GM06990 (cell line): ENCODE data around the gene ZNF79.

ENCODE experiments used
- DNase-seq: peaks from one replicate; pipeline ENCODE4 v3.0.0-alpha.2; 2011; ENCODE audit not compliant: insufficient read length; ENCODE audit errors: extremely low read depth
- H3K27me3 ChIP-seq: replicated peaks from 2 replicates; pipeline ENCODE4 v1.6.0; 2011; ENCODE audit warnings: low read length; ENCODE audit not compliant: control insufficient read depth, insufficient read depth
- H3K36me3 ChIP-seq: 2 replicates; pipeline ENCODE4 v1.5.1; 2011; ENCODE audit warnings: low read length; ENCODE audit not compliant: control insufficient read depth, insufficient read depth
- H3K4me3 ChIP-seq: replicated peaks from 2 replicates; pipeline ENCODE4 v1.5.1; 2011; ENCODE audit warnings: low read depth, mild to moderate bottlenecking, control low read depth, low read length
- CTCF ChIP-seq: IDR thresholded peaks from 2 replicates; pipeline ENCODE4 v1.5.1; 2011; ENCODE audit warnings: low read length, control low read depth, mild to moderate bottlenecking, inconsistent platforms; ENCODE audit not compliant: insufficient read depth, poor library complexity, severe bottlenecking

The ZNF79 gene

GRCh38 chr9:127446713-127447415 is 22.7 kb downstream of the ZNF79 start:
- no peak for DNase-seq
- peaks cover 46% of the 10 kb centered on the region for H3K36me3 ChIP-seq
- no peak overlapping the region for H3K4me3 ChIP-seq
- no peak for TF ChIP-seq CTCF
- H3K27me3 ChIP-seq: no peaks in the 10 kb centered on the region

- Histone ChIP-seq H3K36me3 (peaks cover 43% of the 10 kb centered on the region), H3K4me3 (no peak overlapping the region), H3K27me3 (no peaks in the 10 kb centered on the region)
- DNase-seq: no peak
- no peak for TF ChIP-seq CTCF
These were observed 23.4 kb downstream of the ZNF79 start for GRCh38 chr9:127447416-127448111.

- no peak for DNase-seq
- peaks cover 43% of the 10 kb centered on the region for H3K36me3 ChIP-seq
- no peaks in the 10 kb centered on the region for H3K27me3 ChIP-seq
- peak overlapping the region; percentile 95 for H3K4me3 ChIP-seq
- TF ChIP-seq CTCF: no peak
These were observed 24.1 kb downstream of the ZNF79 start for GRCh38 chr9:127448112-127448805.

GRCh38 chr9:127449332-127449966 is 25.3 kb downstream of the ZNF79 start:
- Histone ChIP-seq H3K4me3 (peak overlapping the region; percentile 95), H3K27me3 (no peaks in the 10 kb centered on the region), H3K36me3 (peaks cover 38% of the 10 kb centered on the region)
- no peak for TF ChIP-seq CTCF
- DNase-seq: no peak

- peaks cover 30% of the 10 kb centered on the region for H3K36me3 ChIP-seq
- no peak for TF ChIP-seq CTCF
- H3K27me3 ChIP-seq: no peaks in the 10 kb centered on the region
- peak overlapping the region; percentile 95 for H3K4me3 ChIP-seq
- DNase-seq: no peak
These were observed 26.1 kb downstream of the ZNF79 start for GRCh38 chr9:127450243-127450760.
